GM19328 (cell line): ENCODE data around the gene CA5B.
A peak's percentile ranks its signal among the peaks of the same experiment; 100 is the strongest.
"Not testable (repeated sequence)": the region's sequence is repeated elsewhere in the genome, so short reads cannot be mapped to it uniquely, and the experiment has no call there.

ENCODE experiments used
- ATAC-seq: cut with Tn5 transposase; IDR thresholded peaks from one replicate; pipeline ENCODE4 v1.9.1; 2021; ENCODE audit warnings: mild to moderate bottlenecking, moderate library complexity; ENCODE audit not compliant: unreplicated experiment

The CA5B gene

GRCh38 chrX:15812192-15812938 lies 74.3 kb downstream of the CA5B start:
- ATAC-seq, result no peak

GRCh38 chrX:15813416-15813815 lies 75.3 kb downstream of the CA5B start:
- ATAC-seq, result no peak

GRCh38 chrX:15814771-15815365 lies 76.8 kb downstream of the CA5B start:
- no peak for ATAC-seq

GRCh38 chrX:15815779-15816437 lies 77.8 kb downstream of the CA5B start:
- peak; percentile 95 for ATAC-seq

- ATAC-seq, result no peak
Observed at GRCh38 chrX:15816438-15816809, 78.4 kb downstream of the CA5B start.

- ATAC-seq, result no peak
Observed at GRCh38 chrX:15816886-15817285, 78.8 kb downstream of the CA5B start.

GRCh38 chrX:15820106-15821073 lies 82.3 kb downstream of the CA5B start:
- no peak for ATAC-seq

GRCh38 chrX:15822922-15823321 lies 84.9 kb downstream of the CA5B start:
- ATAC-seq, result no peak

GRCh38 chrX:15825936-15826335 lies 87.9 kb downstream of the CA5B start:
- no peak for ATAC-seq

- ATAC-seq, result no peak
Observed at GRCh38 chrX:15829217-15829616, 91.1 kb downstream of the CA5B start.

GRCh38 chrX:15831347-15831746 lies 93.3 kb downstream of the CA5B start:
- ATAC-seq, result not testable (repeated sequence)

- ATAC-seq, result no peak
Observed at GRCh38 chrX:15834053-15834452, 96.0 kb downstream of the CA5B start.

GRCh38 chrX:15834827-15835595 lies 96.9 kb downstream of the CA5B start:
- ATAC-seq, result no peak
